ENCODE measurements around the gene WDR27.
A peak's percentile ranks its signal among the peaks of the same experiment; 100 is the strongest.

The WDR27 gene

DNA sequence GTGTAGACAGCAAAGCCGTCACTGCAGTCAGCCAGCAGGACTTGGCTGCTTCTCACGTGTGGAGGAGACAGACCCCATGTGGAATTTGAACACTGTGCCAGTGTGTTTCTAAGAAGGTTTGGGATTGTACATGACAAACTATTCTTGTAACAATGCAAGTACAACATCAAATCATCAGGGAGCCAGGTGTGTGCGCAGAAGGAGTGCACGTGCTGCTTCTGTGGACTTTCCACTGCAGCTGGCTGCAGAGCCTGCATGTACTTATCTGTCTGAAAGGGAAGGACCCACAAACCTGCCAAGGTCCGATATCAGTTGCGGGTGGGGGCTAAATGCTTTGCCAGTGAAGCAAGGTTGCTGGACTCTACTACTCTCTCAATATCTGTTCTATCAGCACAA lies 211.6 kb downstream of the WDR27 start:
- DNase-seq (ENCODE audit: low spot score): no peak
- CTCF ChIA-PET: no interaction called here

DNA sequence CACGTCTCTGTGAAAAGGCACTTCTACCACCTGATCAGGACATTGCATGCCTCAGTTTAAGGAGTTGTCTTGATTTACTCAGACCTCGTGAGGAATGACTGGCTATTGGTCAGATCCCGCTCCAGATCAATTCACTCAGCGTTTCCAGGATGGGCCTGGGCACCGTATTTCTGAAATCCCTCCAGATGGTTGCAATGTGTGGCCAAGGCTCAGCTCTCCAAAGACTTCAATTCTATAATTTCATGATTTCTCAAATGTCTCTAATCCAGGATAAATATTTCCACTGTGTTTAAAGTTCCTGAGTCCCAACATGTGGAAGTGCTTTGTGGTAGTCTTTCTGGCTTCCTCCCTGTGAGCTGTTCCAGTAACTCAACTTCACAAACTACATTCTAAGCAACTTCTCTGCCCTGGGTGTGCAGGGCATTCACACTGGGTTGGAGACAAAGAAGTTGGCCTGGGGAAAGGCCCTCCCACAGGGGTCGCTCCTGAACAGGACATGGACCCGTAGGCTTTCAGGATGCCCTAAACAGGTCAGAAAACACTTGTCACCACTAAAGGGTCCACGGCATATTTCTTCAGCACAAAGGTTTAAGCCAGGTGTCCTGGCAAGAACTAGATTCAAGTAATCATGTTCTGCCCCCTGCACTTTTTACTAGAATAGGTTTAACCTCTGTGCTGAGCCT lies 212.1 kb downstream of the WDR27 start:
- TF ChIP-seq, protein P1, sequence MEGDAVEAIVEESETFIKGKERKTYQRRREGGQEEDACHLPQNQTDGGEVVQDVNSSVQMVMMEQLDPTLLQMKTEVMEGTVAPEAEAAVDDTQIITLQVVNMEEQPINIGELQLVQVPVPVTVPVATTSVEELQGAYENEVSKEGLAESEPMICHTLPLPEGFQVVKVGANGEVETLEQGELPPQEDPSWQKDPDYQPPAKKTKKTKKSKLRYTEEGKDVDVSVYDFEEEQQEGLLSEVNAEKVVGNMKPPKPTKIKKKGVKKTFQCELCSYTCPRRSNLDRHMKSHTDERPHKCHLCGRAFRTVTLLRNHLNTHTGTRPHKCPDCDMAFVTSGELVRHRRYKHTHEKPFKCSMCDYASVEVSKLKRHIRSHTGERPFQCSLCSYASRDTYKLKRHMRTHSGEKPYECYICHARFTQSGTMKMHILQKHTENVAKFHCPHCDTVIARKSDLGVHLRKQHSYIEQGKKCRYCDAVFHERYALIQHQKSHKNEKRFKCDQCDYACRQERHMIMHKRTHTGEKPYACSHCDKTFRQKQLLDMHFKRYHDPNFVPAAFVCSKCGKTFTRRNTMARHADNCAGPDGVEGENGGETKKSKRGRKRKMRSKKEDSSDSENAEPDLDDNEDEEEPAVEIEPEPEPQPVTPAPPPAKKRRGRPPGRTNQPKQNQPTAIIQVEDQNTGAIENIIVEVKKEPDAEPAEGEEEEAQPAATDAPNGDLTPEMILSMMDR (conservative IDR thresholded peaks at IDR 0.05; ENCODE audit: low read depth): no peak
- H3K27ac ChIP-seq: no peak overlapping the region
- DNase-seq (ENCODE audit: low spot score): no peak
- POLR2A ChIA-PET (ENCODE audit: low non-redundant PET): no interaction called here
- CTCF ChIA-PET: interaction anchor here (0.6 kb wide), 1 partner anchor 941 kb away, joined by 3 read pairs; no protein-coding TSS in a partner anchor

More for the DNA sequence above, 211.6 kb downstream of the WDR27 start:
- H3K27ac ChIP-seq: no peak overlapping the region
- POLR2A ChIA-PET (ENCODE audit: low non-redundant PET): no interaction called here
- TF ChIP-seq, protein P1 (conservative IDR thresholded peaks at IDR 0.05; ENCODE audit: low read depth): no peak

GRCh38 chr6:169487579-169488436 lies 214.0 kb downstream of the WDR27 start:
- POLR2A ChIA-PET (ENCODE audit: low non-redundant PET): no interaction called here
- no peak overlapping the region for H3K27ac ChIP-seq
- CTCF ChIA-PET: interaction anchor here (0.5 to 0.7 kb wide), 3 partner anchors 287 to 804 kb away, joined by 3 read pairs; no protein-coding TSS in a partner anchor
- peak; percentile 6 for DNase-seq (ENCODE audit: low spot score)
- TF ChIP-seq, protein P1 (conservative IDR thresholded peaks at IDR 0.05; ENCODE audit: low read depth): no peak

- ChIA-PET POLR2A (ENCODE audit: low non-redundant PET) (no interaction called here), CTCF (no interaction called here)
- TF ChIP-seq, protein P1 (conservative IDR thresholded peaks at IDR 0.05; ENCODE audit: low read depth): no peak
Observed at GRCh38 chr6:169479783-169480495, 221.9 kb downstream of the WDR27 start.

GRCh38 chr6:169474362-169474761 lies 227.5 kb downstream of the WDR27 start:
- no peak overlapping the region for H3K27ac ChIP-seq
- ChIA-PET POLR2A (ENCODE audit: low non-redundant PET) (no interaction called here), CTCF (no interaction called here)
- DNase-seq (ENCODE audit: low spot score): no peak
- TF ChIP-seq, protein P1 (conservative IDR thresholded peaks at IDR 0.05; ENCODE audit: low read depth): no peak

More at GRCh38 chr6:169479783-169480495, 221.9 kb downstream of the WDR27 start:
- DNase-seq (ENCODE audit: low spot score): no peak
- no peak overlapping the region for H3K27ac ChIP-seq

- DNase-seq (ENCODE audit: low spot score): no peak
- POLR2A ChIA-PET (ENCODE audit: low non-redundant PET): no interaction called here
- CTCF ChIA-PET: no interaction called here
- H3K27ac ChIP-seq: no peak overlapping the region
- TF ChIP-seq, protein P1 (conservative IDR thresholded peaks at IDR 0.05; ENCODE audit: low read depth): no peak
Observed at GRCh38 chr6:169473663-169474062, 228.2 kb downstream of the WDR27 start.
